ENCODE measurements around the gene CPNE1. TPM values are rescaled to one million over a fixed set of nuclear protein-coding genes. Genes with fewer than 3 reads are reported as not detected.

The CPNE1 gene
- 185 to 233 TPM (median 228 TPM) in 5 replicates for total RNA-seq (2022; extraction: Qiagen RNA extraction)

DNA sequence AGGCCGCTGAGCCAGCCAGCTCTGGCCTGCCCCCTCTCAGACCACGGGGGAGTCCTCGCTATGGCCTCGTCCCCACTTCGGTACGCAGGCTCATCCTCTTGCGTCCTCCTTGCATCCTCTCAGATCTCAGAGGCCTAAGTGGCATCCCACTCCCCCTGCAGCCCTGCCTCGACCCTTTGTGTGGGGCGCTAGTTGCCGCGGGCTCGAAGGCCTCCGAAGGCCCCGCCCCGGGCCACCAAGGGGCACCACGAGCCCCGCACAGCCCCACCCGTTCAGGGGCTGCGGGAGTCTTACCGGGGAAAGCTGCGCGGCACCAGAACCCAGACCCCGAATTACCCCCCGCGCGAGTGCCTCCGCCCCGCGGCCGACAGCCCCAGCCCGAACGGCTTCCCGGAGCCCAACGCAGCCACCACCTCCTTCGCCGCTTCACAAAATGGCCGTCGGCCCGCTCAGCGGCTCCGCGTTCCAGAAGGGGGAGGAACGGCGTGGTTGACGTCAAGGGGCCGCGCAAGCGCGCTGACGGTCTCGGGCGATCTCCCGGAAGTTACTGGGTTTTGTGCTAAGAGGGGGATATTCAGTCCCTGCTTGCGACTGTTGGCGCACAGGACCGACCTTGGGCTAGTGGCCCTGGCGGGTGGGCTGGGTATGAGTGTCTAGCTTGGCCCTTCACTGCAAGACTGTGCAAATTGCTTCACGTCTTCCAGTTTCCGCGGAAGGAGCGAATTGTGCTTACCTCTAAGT, at the start of gene CPNE1, which contains the start of gene RBM12:
TSS of gene CPNE1 (minus strand) at position 435 of the 741 bp plus-strand sequence. CDS start 31,977 bp downstream, outside the sequence.
TSS of gene RBM12 (minus strand) at position 435 of the 741 bp plus-strand sequence. CDS start 9,578 bp downstream, outside the sequence.

DNA sequence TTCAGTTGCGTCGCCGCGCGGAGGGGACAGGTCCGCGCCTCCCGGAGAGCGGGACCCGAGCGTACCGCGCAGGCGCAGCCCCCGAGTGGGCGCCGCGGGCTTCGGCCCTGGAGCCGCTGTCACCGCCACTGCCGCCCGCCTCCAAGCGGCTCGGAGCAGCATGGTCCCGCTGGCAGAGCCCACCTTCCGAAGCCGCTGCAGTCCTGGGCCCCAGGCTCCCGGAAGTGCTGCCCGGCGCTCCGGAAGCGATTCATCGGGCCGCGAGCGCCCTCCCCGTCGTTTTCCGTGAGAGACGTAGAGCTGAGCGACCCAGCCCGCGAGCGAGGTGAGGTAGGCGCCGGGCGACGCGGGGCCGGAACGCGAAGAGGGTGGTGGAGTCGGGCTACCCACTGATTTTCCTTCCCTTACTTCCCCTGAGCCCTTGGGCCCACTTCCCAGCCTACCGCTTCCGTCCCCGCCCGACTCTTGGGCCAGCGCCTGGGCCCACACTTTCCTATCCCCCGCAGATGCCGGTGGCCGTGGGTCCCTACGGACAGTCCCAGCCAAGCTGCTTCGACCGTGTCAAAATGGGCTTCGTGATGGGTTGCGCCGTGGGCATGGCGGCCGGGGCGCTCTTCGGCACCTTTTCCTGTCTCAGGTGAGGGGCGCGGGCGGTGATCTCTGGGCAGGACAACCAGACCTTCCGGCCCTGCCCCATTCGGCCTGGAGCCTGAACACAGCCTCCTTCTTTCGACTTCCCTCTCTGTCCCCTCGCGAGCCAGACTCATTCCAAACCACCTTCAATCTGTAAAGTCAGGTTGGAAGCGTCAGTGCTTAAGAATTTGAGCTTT, 34.6 kb upstream of the CPNE1 start, which contains the start of the genes NFS1 and ROMO1:
TSS of gene NFS1 (minus strand) at position 226 of the 830 bp plus-strand sequence. CDS start at position 162, 64 bp downstream.
TSS of gene ROMO1 (plus strand) at position 279 of the 830 bp plus-strand sequence. CDS start at position 507, 228 bp downstream.

GRCh38 chr20:35615667-35616464, 48.8 kb downstream of the CPNE1 start, which contains the start of gene SPAG4:
SPAG4 (plus strand) TSS chr20:35615829; CDS start chr20:35616004, 175 bp downstream.

Other genes starting within 250 kb of the CPNE1 start
- 0.02 to 0.06 TPM (median 0.04 TPM) in 3 of 5 replicates, not detected in the others for gene GDF5, start 226.7 kb downstream of the CPNE1 start, total RNA-seq (2022; extraction: Qiagen RNA extraction)
- gene CEP250, start 209.3 kb downstream of the CPNE1 start, total RNA-seq (2022; extraction: Qiagen RNA extraction): 23.1 to 30.2 TPM (median 26.4 TPM) in 5 replicates
- not detected in 5 replicates for gene C20orf173, start 135.2 kb downstream of the CPNE1 start, total RNA-seq (2022; extraction: Qiagen RNA extraction)
- gene ERGIC3, start 122.8 kb downstream of the CPNE1 start, total RNA-seq (2022; extraction: Qiagen RNA extraction): 213 to 250 TPM (median 243 TPM) in 5 replicates
- gene SPAG4, start 49.1 kb downstream of the CPNE1 start, total RNA-seq (2022; extraction: Qiagen RNA extraction): 3.5 to 6.6 TPM (median 4.7 TPM) in 5 replicates
- 70.5 to 89.1 TPM (median 82.9 TPM) in 5 replicates for gene RBM12, start within 50 bp of the CPNE1 start, total RNA-seq (2022; extraction: Qiagen RNA extraction)
- gene NFS1, start 34.5 kb upstream of the CPNE1 start, total RNA-seq (2022; extraction: Qiagen RNA extraction): 33.6 to 42.5 TPM (median 38.7 TPM) in 5 replicates
- gene ROMO1, start 34.5 kb upstream of the CPNE1 start, total RNA-seq (2022; extraction: Qiagen RNA extraction): 365 to 400 TPM (median 369 TPM) in 5 replicates
- 162 to 215 TPM (median 183 TPM) in 5 replicates for gene RBM39, start 77.4 kb upstream of the CPNE1 start, total RNA-seq (2022; extraction: Qiagen RNA extraction)
- gene PHF20, start 107.1 kb upstream of the CPNE1 start, total RNA-seq (2022; extraction: Qiagen RNA extraction): 23.1 to 28.6 TPM (median 26.0 TPM) in 5 replicates